DND-41 (cell line): ENCODE results near the gene TBC1D8B.

Experiments used
- CTCF ChIP-seq: IDR thresholded peaks from 2 replicates; pipeline ENCODE4 v1.5.1; 2012; ENCODE audit warnings: borderline replicate concordance, low read length, moderate library complexity, mild to moderate bottlenecking; ENCODE audit not compliant: poor library complexity, severe bottlenecking; ENCODE audit errors: extremely low read depth
- EZH2 ChIP-seq: IDR thresholded peaks from 3 replicates; pipeline ENCODE4 v1.6.1; 2012; ENCODE audit warnings: borderline replicate concordance, low read depth, mild to moderate bottlenecking, moderate library complexity, low read length, inconsistent platforms; ENCODE audit not compliant: severe bottlenecking

- TF ChIP-seq CTCF (no peak), EZH2 (no peak)
Observed at GRCh38 chrX:106791495-106791894, 11.0 kb upstream of the TBC1D8B start.
